Loucy (cell line): ENCODE measurements around the gene CEACAM16.
A peak's percentile ranks its signal among the peaks of the same experiment; 100 is the strongest.

Source experiments
- H2AFZ ChIP-seq: fragments of 200-600 bp; sonication (generic); 2 replicates; pipeline ENCODE4 v1.6.0; 2016; ENCODE audit warnings: antibody characterized with exemption, mild to moderate bottlenecking, low read length, moderate library complexity
- H3F3A ChIP-seq: fragments of 200-600 bp; 2 replicates; pipeline ENCODE4 v1.6.0; 2016; ENCODE audit warnings: antibody characterized with exemption, low read depth, mild to moderate bottlenecking
- H3K27me3 ChIP-seq: fragments of 200-600 bp; sonication (generic); 2 replicates; pipeline ENCODE4 v1.6.1; 2014; ENCODE audit warnings: low read length, mild to moderate bottlenecking; ENCODE audit not compliant: insufficient read depth, poor library complexity, severe bottlenecking
- H3K36me3 ChIP-seq: fragments of 200-600 bp; sonication (generic); 2 replicates; pipeline ENCODE4 v1.6.1; 2016; ENCODE audit warnings: low read length; ENCODE audit not compliant: insufficient read depth
- H3K4me1 ChIP-seq: fragments of 200-600 bp; sonication (generic); 2 replicates; pipeline ENCODE4 v1.5.1; 2014; ENCODE audit warnings: low read length, mild to moderate bottlenecking; ENCODE audit not compliant: insufficient read depth, poor library complexity, severe bottlenecking
- H3K4me2 ChIP-seq: fragments of 200-600 bp; sonication (generic); 2 replicates; pipeline ENCODE4 v1.6.0; 2014; ENCODE audit warnings: antibody characterized with exemption, low read length, low read depth, mild to moderate bottlenecking; ENCODE audit not compliant: poor library complexity, severe bottlenecking
- H3K4me3 ChIP-seq: fragments of 200-600 bp; sonication (generic); 2 replicates; pipeline ENCODE4 v1.5.1; 2014; ENCODE audit warnings: low read length, mild to moderate bottlenecking, mixed read lengths; ENCODE audit not compliant: poor library complexity, severe bottlenecking
- H3K79me2 ChIP-seq: fragments of 200-600 bp; sonication (generic); 2 replicates; pipeline ENCODE4 v1.6.1; 2014; ENCODE audit warnings: low read length; ENCODE audit not compliant: insufficient read depth
- H3K9ac ChIP-seq: fragments of 200-600 bp; sonication (generic); 2 replicates; pipeline ENCODE4 v1.6.0; 2014; ENCODE audit warnings: mild to moderate bottlenecking, low read depth, low read length, moderate library complexity; ENCODE audit not compliant: poor library complexity, severe bottlenecking
- H3K9me2 ChIP-seq: fragments of 200-600 bp; sonication (generic); replicated peaks from 2 replicates; pipeline ENCODE4 v1.6.1; 2016; ENCODE audit warnings: low read depth, low read length, mixed read lengths
- H3K9me3 ChIP-seq: fragments of 200-600 bp; sonication (generic); 2 replicates; pipeline ENCODE4 v1.6.1; 2014; ENCODE audit warnings: mild to moderate bottlenecking, antibody characterized with exemption, low read length, low read depth; ENCODE audit not compliant: insufficient read depth
- H4K20me1 ChIP-seq: fragments of 200-600 bp; sonication (generic); 2 replicates; pipeline ENCODE4 v1.6.0; 2014; ENCODE audit warnings: antibody characterized with exemption, low read length, mild to moderate bottlenecking; ENCODE audit not compliant: insufficient read depth, poor library complexity, severe bottlenecking
- EZH2phosphoT487 ChIP-seq: fragments of 200-600 bp; IDR thresholded peaks from 2 replicates; pipeline ENCODE4 v1.6.1; 2018; ENCODE audit warnings: antibody characterized with exemption, mild to moderate bottlenecking, moderate library complexity, borderline replicate concordance
- TF ChIP-seq, protein P1 (sequence below): fragments of 200-600 bp; sonication (generic); conservative IDR thresholded peaks from 2 replicates; pipeline ENCODE4 v1.5.1; 2014; ENCODE audit warnings: mild to moderate bottlenecking, antibody characterized with exemption, low read length

CEACAM16 gene

DNA sequence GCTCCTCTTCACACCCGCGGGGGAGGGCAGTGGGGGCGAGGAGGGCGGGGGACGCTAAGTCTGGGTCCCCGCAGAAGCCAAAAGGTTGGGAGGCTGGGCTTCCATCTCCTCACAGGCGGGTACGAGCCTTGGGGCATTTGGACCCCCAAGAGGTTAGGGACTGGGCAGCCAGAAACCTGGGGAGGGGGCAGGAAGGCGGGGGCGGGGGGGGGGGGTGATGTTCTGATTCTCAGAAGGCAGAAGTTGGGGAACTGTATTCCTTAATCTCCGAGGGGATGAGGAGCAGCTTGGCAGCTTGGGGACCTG, 54.6 kb downstream of the CEACAM16 start:
- Histone ChIP-seq H3K79me2 (peaks cover 12% of the 10 kb centered on the region; the same call in 1 of the 2 replicates), H3K9me2 (no peaks in the 10 kb centered on the region), H2AFZ (peak overlapping the region; percentile 13; the same call in 1 of the 2 replicates), H3K9me3 (no peaks in the 10 kb centered on the region), H3K36me3 (no peaks in the 10 kb centered on the region), H3K4me2 (peak overlapping the region; percentile 90), H3K9ac (peak overlapping the region; percentile 82), H4K20me1 (peaks cover 4% of the 10 kb centered on the region), H3K4me1 (peaks cover 40% of the 10 kb centered on the region), H3K27me3 (no peaks in the 10 kb centered on the region), H3F3A (peaks cover 4% of the 10 kb centered on the region; the same call in 1 of the 2 replicates), H3K4me3 (peak overlapping the region; percentile 82)
- no peak for TF ChIP-seq EZH2phosphoT487
- TF ChIP-seq, protein P1, sequence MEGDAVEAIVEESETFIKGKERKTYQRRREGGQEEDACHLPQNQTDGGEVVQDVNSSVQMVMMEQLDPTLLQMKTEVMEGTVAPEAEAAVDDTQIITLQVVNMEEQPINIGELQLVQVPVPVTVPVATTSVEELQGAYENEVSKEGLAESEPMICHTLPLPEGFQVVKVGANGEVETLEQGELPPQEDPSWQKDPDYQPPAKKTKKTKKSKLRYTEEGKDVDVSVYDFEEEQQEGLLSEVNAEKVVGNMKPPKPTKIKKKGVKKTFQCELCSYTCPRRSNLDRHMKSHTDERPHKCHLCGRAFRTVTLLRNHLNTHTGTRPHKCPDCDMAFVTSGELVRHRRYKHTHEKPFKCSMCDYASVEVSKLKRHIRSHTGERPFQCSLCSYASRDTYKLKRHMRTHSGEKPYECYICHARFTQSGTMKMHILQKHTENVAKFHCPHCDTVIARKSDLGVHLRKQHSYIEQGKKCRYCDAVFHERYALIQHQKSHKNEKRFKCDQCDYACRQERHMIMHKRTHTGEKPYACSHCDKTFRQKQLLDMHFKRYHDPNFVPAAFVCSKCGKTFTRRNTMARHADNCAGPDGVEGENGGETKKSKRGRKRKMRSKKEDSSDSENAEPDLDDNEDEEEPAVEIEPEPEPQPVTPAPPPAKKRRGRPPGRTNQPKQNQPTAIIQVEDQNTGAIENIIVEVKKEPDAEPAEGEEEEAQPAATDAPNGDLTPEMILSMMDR = no peak

DNA sequence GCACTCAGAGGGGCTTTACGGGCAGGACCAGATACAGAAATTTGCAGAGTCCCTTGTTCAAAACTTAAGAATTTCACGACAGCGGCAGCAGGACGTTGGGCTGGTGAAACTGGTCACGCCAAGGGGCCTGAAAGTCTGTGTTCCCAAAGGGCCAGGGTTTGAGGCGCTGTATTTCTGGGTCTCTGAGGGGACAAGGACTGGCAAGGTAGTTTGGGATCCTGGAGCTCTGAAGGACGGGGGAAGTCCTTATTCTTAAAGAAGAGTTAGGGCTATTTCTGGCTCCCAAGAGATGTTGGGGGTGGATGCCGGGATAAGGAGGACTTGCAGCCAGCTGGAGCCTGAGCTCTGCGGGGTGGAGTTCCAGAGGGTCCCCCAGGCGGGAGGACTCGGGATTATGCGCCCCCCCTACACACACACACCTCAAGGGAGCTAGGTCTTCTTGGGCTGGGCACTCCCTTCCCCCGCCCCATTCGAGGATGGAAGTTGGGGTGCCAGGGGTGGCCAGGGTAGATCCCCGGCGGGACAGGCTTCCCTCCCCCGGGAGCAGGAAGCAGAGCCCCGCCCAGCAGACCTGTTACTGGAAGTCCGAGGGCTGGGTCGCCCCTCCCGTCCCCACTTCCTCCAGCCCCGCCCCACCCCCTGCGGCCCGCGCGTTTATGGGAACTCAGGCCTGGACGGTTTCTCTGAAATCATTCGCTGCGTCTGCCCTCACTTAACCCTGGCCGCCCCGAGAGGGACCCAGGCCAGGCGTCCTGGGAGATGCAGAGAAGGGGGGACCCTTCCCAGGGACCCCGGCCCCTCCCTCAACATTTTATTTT, 55.2 kb downstream of the CEACAM16 start:
- peak overlapping the region; percentile 13; the same call in 1 of the 2 replicates for H2AFZ ChIP-seq
- peaks cover 10% of the 10 kb centered on the region; the same call in 1 of the 2 replicates for H3K79me2 ChIP-seq
- no peaks in the 10 kb centered on the region for H3K9me3 ChIP-seq
- no peak for TF ChIP-seq EZH2phosphoT487
- TF ChIP-seq, protein P1 = no peak
- H3K4me3 ChIP-seq = peak overlapping the region; percentile 82
- H4K20me1 ChIP-seq = peaks cover 4% of the 10 kb centered on the region
- H3F3A ChIP-seq = peaks cover 4% of the 10 kb centered on the region; the same call in 1 of the 2 replicates
- H3K36me3 ChIP-seq = no peaks in the 10 kb centered on the region
- H3K4me1 ChIP-seq = peaks cover 38% of the 10 kb centered on the region
- no peaks in the 10 kb centered on the region for H3K27me3 ChIP-seq
- H3K4me2 ChIP-seq = peak overlapping the region; percentile 90
- peak overlapping the region; percentile 82 for H3K9ac ChIP-seq
- no peaks in the 10 kb centered on the region for H3K9me2 ChIP-seq

DNA sequence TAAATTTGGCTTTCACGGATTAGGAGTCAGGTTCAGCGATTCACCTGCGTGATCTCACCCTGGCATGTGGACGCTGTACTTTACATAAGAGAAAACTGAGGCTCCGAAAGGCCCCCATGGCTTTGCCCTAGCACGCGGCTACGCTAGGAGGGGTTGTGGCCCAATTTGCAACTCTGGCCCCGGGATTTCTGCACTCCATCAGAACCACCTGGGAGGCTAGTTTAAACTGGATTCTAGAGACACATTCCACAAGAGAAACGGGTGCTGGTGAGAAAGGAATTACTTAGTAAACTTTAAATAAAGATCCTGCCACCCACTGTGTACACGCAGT, 55.8 kb downstream of the CEACAM16 start:
- Histone ChIP-seq H3K9ac (peak overlapping the region; percentile 82), H3K9me3 (no peaks in the 10 kb centered on the region), H3F3A (peaks cover 3% of the 10 kb centered on the region; the same call in 1 of the 2 replicates), H3K79me2 (peaks cover 4% of the 10 kb centered on the region; the same call in 1 of the 2 replicates), H2AFZ (no peak overlapping the region), H3K36me3 (no peaks in the 10 kb centered on the region), H3K4me2 (peak overlapping the region; percentile 90), H3K9me2 (no peaks in the 10 kb centered on the region), H3K4me1 (peaks cover 32% of the 10 kb centered on the region), H3K27me3 (no peaks in the 10 kb centered on the region), H3K4me3 (peak overlapping the region; percentile 82), H4K20me1 (peaks cover 4% of the 10 kb centered on the region)
- TF ChIP-seq EZH2phosphoT487 = no peak
- TF ChIP-seq, protein P1 = no peak
